Activated naive CD4-positive, alpha-beta T cell treated with anti-CD3 and anti-CD28 coated beads, Interleukin-2, amount 50 U/mL, for 24 hours (primary cell): ENCODE measurements around the gene ZDBF2.
"Not testable (repeated sequence)": the region's sequence is repeated elsewhere in the genome, so short reads cannot be mapped to it uniquely, and the experiment has no call there.

Source experiments
- H3K27ac Mint-ChIP-seq: one replicate; pipeline ENCODE4 v1.8.0; 2021; ENCODE audit warnings: mild to moderate bottlenecking, mixed read lengths
- H3K27me3 Mint-ChIP-seq: one replicate; pipeline ENCODE4 v1.8.0; 2021; ENCODE audit warnings: mixed read lengths
- H3K36me3 Mint-ChIP-seq: one replicate; pipeline ENCODE4 v1.8.0; 2021; ENCODE audit warnings: mixed read lengths
- H3K4me1 Mint-ChIP-seq: one replicate; pipeline ENCODE4 v1.8.0; 2021; ENCODE audit warnings: mixed read lengths
- H3K4me3 Mint-ChIP-seq: one replicate; pipeline ENCODE4 v1.8.0; 2021; ENCODE audit warnings: mild to moderate bottlenecking, mixed read lengths
- H3K9me3 Mint-ChIP-seq: one replicate; pipeline ENCODE4 v1.8.0; 2021; ENCODE audit warnings: mixed read lengths

ZDBF2 gene

DNA sequence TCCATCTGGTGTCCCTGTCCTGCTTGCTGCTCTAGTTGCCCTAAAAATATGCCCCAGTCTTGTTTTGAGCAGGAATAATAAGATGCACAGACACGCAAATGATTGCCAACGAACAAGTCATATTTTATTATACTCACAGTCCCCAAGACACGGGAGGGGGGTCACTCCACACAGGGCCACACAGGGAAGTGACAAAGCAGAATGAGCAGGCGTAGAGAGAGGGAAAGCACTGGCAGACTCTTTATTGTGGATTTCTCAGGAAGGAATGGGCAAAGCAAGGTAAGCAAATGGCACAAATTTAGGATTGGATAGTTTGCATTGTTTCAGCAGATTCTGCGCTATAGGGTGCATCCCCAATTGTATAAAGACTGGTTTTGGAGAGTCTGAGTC, 20.7 kb upstream of the ZDBF2 start:
- H3K4me1 Mint-ChIP-seq, result peaks cover 4% of the 10 kb centered on the region
- peaks cover 36% of the 10 kb centered on the region for H3K27me3 Mint-ChIP-seq
- no peak overlapping the region for H3K27ac Mint-ChIP-seq
- peaks cover 3% of the 10 kb centered on the region for H3K36me3 Mint-ChIP-seq
- H3K4me3 Mint-ChIP-seq, result no peak overlapping the region
- H3K9me3 Mint-ChIP-seq, result peaks cover 20% of the 10 kb centered on the region

DNA sequence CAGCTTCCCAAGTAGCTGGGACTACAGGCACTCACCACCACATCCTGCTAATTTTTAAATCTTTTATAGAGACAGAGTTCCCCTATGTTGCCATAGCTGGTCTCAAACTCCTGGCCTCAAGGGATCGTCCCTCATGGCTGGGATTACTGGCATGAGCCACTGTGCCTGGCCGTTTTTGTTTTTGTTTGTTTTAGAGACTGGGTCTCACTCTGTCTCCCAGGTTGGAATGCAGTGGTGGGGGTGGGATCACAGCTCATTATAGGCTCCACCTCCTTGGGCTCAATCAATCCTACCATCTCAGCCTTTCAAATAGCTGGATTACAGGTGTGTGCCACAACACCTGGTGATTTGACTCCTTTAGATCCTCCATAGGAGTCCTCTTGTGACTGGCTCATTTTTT, 19.5 kb upstream of the ZDBF2 start:
- Mint-ChIP-seq H3K4me3 (no peak overlapping the region), H3K27ac (no peak overlapping the region), H3K4me1 (peaks cover 4% of the 10 kb centered on the region), H3K36me3 (peaks cover 3% of the 10 kb centered on the region), H3K9me3 (peaks cover 20% of the 10 kb centered on the region), H3K27me3 (peaks cover 38% of the 10 kb centered on the region)

DNA sequence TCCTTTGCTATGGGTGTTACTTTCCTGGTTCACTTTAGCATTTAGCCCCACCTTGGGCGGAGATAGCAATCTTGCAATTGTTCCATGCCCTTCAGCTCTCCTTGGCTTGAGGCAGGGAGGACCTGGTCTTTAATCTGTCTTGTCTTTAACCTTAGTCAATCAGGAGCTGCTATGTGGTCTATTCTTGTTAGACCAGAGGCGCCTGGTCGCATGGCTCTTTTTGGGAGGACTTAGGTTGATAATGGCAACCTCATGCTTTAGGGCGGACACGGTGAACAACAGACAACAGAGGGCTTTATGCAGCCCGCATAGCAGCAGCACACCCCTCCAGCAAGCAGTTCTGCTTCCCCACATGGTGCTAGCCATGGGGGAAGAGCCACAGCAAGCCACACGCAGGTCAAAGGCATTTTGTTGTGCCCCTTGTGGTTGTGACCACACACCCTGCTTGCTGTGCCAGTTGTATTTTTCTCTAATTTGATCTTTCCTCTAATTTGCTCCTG, 17.7 kb upstream of the ZDBF2 start:
- Mint-ChIP-seq H3K36me3 (peaks cover 3% of the 10 kb centered on the region), H3K27me3 (peaks cover 43% of the 10 kb centered on the region), H3K4me3 (no peak overlapping the region), H3K27ac (no peak overlapping the region), H3K9me3 (peaks cover 20% of the 10 kb centered on the region), H3K4me1 (no peaks in the 10 kb centered on the region)

- peak overlapping the region; percentile 8 for H3K27ac Mint-ChIP-seq
- peaks cover 3% of the 10 kb centered on the region for H3K36me3 Mint-ChIP-seq
- peaks cover 42% of the 10 kb centered on the region for H3K27me3 Mint-ChIP-seq
- H3K4me1 Mint-ChIP-seq, result no peaks in the 10 kb centered on the region
- H3K9me3 Mint-ChIP-seq, result peaks cover 20% of the 10 kb centered on the region
- H3K4me3 Mint-ChIP-seq, result no peak overlapping the region
Measured at GRCh38 chr2:206257350-206257749, 17.1 kb upstream of the ZDBF2 start.

DNA sequence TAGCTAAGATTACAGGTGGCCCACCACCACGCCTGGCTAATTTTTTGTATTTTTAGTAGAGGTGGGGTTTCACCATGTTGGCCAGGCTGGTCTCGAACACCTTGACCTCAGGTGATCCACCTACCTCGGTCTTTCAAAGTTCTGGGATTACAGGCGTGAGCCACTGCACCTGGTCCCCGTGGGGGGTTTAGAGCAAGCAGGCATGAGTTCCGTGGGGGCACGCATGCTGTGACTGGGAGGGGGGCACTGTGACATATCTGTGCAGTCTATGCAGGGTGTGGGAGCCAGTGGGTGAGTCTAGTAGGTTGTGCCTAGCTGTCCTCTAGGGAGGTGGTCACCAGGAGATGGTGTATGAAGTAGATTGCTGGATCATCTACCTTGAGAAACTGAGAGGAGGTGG, 16.6 kb upstream of the ZDBF2 start:
- Mint-ChIP-seq H3K36me3 (peaks cover under 1% of the 10 kb centered on the region), H3K4me3 (no peak overlapping the region), H3K27ac (no peak overlapping the region), H3K4me1 (no peaks in the 10 kb centered on the region), H3K27me3 (peaks cover 42% of the 10 kb centered on the region), H3K9me3 (peaks cover 16% of the 10 kb centered on the region)

- H3K9me3 Mint-ChIP-seq, H3K27ac Mint-ChIP-seq, H3K36me3 Mint-ChIP-seq, H3K4me3 Mint-ChIP-seq, H3K4me1 Mint-ChIP-seq: not testable (repeated sequence)
- H3K27me3 Mint-ChIP-seq, result peaks cover 44% of the 10 kb centered on the region
Measured at GRCh38 chr2:206258615-206259014, 15.8 kb upstream of the ZDBF2 start.

- H3K4me1 Mint-ChIP-seq, result peaks cover 7% of the 10 kb centered on the region
- no peak overlapping the region for H3K27ac Mint-ChIP-seq
- peaks cover 46% of the 10 kb centered on the region for H3K27me3 Mint-ChIP-seq
- H3K9me3 Mint-ChIP-seq, result peaks cover 3% of the 10 kb centered on the region
- peaks cover 3% of the 10 kb centered on the region for H3K36me3 Mint-ChIP-seq
- no peak overlapping the region for H3K4me3 Mint-ChIP-seq
Measured at GRCh38 chr2:206259376-206260187, 14.9 kb upstream of the ZDBF2 start.

- H3K9me3 Mint-ChIP-seq, result no peaks in the 10 kb centered on the region
- H3K27me3 Mint-ChIP-seq, result peaks cover 49% of the 10 kb centered on the region
- no peak overlapping the region for H3K27ac Mint-ChIP-seq
- no peak overlapping the region for H3K4me3 Mint-ChIP-seq
- H3K36me3 Mint-ChIP-seq, result peaks cover 3% of the 10 kb centered on the region
- peaks cover 7% of the 10 kb centered on the region for H3K4me1 Mint-ChIP-seq
Measured at GRCh38 chr2:206260188-206261012, 14.1 kb upstream of the ZDBF2 start.

DNA sequence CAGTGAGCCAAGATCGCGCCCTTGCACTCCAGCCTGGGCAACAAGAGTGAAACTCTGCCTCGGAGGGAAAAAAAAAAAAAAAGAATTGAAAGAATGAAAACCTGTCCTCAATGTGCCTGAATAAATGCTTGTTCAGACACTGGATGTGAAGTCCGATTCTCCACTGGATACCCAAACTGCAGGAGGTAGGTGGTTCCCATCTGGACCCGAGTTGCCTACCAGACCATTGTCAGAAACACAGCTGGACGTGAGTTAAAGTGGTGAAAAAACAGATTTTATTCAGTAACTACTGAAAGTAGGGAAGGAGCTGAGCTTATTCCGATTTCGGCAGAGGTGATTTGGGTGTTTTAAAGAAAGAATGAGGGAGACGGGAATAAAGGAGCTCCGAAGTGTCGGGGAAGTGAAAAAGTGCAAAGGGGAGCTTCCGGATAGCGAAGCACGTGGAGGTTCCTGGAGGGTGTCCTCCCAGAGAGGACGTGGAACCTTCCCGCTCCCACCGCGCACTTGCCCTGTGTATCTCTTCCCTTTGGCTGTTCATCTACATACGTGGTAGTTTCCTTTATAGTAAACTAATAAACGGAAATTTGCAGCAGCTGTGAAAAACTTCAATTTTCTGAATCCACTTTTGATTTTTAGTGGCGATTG, 10.4 kb upstream of the ZDBF2 start:
- H3K27ac Mint-ChIP-seq, result no peak overlapping the region
- peaks cover 7% of the 10 kb centered on the region for H3K4me1 Mint-ChIP-seq
- peaks cover 3% of the 10 kb centered on the region for H3K36me3 Mint-ChIP-seq
- peak overlapping the region; percentile 9 for H3K4me3 Mint-ChIP-seq
- peaks cover 63% of the 10 kb centered on the region for H3K27me3 Mint-ChIP-seq
- H3K9me3 Mint-ChIP-seq, result no peaks in the 10 kb centered on the region

DNA sequence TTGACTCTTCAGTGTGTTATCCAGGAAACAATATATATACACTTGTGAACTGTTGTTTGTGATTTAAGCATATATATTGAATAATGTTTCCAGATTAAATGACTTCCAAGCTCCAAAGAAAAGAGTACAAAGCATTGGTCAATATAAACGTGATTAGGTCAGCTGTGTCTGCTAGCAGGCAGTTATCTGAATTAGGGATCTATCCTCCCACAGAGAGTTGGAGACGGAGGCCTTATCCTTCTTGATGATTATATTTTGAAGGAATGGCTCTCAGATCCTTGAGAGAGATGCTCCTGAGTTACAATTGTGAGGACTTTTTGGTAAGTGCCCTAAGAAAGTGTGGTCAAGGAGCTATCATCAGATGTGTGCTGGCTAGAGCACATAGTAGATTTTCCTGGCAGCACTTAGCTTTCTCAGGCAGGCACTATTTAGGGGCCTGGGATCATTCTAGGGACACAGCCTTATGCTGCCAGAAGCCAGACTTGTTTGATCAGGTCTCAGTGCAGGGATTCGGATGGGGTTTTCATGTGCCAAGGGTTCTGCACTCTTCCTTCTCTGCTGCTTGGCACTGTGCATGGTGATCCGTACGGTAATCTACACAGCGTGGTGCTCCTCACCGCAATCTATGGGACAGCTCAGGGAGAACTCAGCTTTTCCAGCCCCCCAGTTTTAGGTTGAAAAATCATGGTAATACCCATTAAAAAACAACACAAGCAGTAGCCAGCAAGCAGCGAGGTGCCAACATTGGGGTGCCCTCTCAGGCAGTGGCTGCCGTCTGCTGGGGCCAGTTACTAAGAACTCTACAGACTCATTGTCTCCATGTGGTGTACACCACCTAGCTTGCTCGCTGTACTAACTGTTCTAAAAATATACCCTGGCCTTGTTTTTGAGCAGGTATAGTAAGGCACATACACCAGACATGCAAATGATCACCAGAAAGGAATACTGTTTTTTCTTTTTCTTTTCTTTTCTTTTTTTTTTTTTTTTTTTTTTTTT, 8.0 kb upstream of the ZDBF2 start:
- no peak overlapping the region for H3K27ac Mint-ChIP-seq
- H3K9me3 Mint-ChIP-seq, result no peaks in the 10 kb centered on the region
- no peak overlapping the region for H3K4me3 Mint-ChIP-seq
- peaks cover 52% of the 10 kb centered on the region for H3K27me3 Mint-ChIP-seq
- H3K4me1 Mint-ChIP-seq, result peaks cover 7% of the 10 kb centered on the region
- H3K36me3 Mint-ChIP-seq, result peaks cover 3% of the 10 kb centered on the region

- Mint-ChIP-seq H3K4me1 (peaks cover 7% of the 10 kb centered on the region), H3K27ac (no peak overlapping the region), H3K9me3 (no peaks in the 10 kb centered on the region), H3K36me3 (peaks cover 3% of the 10 kb centered on the region), H3K4me3 (no peak overlapping the region), H3K27me3 (peaks cover 53% of the 10 kb centered on the region)
Measured at GRCh38 chr2:206267567-206267966, 6.9 kb upstream of the ZDBF2 start.

DNA sequence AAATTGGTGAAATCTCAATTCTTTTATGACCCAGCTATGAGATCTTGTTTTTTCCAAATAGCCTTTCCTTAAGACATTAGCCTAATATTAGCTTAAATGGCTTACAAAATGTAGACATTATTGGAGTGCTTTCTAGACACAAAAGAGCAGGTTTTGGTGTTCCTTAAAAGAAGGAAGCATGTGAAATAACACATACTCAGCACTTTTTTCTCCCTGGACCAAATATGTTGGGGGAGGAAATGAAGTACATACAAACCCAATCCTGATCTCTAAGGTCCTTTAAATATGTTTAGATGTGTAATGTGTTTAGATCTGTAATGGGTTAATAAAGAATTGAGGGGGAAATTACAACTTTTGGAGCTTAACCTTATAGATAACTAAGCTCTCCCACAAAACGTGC, 3.4 kb upstream of the ZDBF2 start:
- Mint-ChIP-seq H3K27me3 (peaks cover 46% of the 10 kb centered on the region), H3K9me3 (peaks cover 9% of the 10 kb centered on the region), H3K27ac (no peak overlapping the region), H3K4me1 (peaks cover 19% of the 10 kb centered on the region), H3K36me3 (peaks cover 2% of the 10 kb centered on the region), H3K4me3 (no peak overlapping the region)

DNA sequence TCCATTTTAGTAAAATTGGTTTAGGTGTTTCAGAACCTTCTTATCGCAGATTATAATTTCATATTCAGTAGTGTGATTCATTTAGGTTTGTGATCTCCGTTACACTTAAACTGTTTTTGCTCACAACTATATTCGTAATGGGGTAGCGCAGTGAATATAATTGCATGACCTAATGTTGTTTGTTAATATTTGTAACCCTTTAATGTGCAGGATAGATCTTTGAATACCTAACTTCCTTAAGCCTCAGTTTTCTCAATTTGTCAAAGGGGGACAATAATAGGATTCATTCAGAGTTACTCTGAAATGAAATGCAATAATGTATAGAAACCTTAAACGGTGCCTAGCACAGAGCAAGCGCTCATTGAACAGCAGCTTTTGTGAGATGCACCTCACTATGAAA, 558 bp upstream of the ZDBF2 start:
- Mint-ChIP-seq H3K36me3 (peaks cover 2% of the 10 kb centered on the region), H3K9me3 (peaks cover 9% of the 10 kb centered on the region), H3K4me1 (peaks cover 22% of the 10 kb centered on the region), H3K27me3 (peaks cover 35% of the 10 kb centered on the region), H3K27ac (peak overlapping the region; percentile 13), H3K4me3 (peak overlapping the region; percentile 76)

GRCh38 chr2:206275312-206276055, 1.0 kb downstream of the ZDBF2 start:
- Mint-ChIP-seq H3K9me3 (peaks cover 9% of the 10 kb centered on the region), H3K4me3 (peak overlapping the region; percentile 90), H3K27me3 (peaks cover 33% of the 10 kb centered on the region), H3K36me3 (peaks cover 2% of the 10 kb centered on the region), H3K4me1 (peaks cover 22% of the 10 kb centered on the region), H3K27ac (peak overlapping the region; percentile 75)
